ENCODE measurements around the gene MINDY4B.

- no peak for TF ChIP-seq ATF1 (CRISPR knock-in tag; IDR thresholded peaks at IDR 0.05)
- TF ChIP-seq RBM22 (optimal IDR thresholded peaks at IDR 0.05; ENCODE audit: low read length), result no peak
- TF ChIP-seq ZKSCAN5 (CRISPR knock-in tag; IDR thresholded peaks at IDR 0.05), result no peak
- no peak for TF ChIP-seq EZH2 (conservative IDR thresholded peaks at IDR 0.05; ENCODE audit: low read depth, low read length)
- no peak for TF ChIP-seq PHF20 (CRISPR knock-in tag; IDR thresholded peaks at IDR 0.05)
- TF ChIP-seq FOXA1 (IDR thresholded peaks at IDR 0.05), result no peak
- TF ChIP-seq FOXA1 (CRISPR knock-in tag; IDR thresholded peaks at IDR 0.05), result no peak
- TF ChIP-seq, protein P1, sequence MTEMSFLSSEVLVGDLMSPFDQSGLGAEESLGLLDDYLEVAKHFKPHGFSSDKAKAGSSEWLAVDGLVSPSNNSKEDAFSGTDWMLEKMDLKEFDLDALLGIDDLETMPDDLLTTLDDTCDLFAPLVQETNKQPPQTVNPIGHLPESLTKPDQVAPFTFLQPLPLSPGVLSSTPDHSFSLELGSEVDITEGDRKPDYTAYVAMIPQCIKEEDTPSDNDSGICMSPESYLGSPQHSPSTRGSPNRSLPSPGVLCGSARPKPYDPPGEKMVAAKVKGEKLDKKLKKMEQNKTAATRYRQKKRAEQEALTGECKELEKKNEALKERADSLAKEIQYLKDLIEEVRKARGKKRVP (CRISPR knock-in tag; IDR thresholded peaks at IDR 0.05), result no peak
- no peak for TF ChIP-seq CEBPG (CRISPR knock-in tag; IDR thresholded peaks at IDR 0.05)
- no peak for TF ChIP-seq HDAC2 (CRISPR knock-in tag; IDR thresholded peaks at IDR 0.05)
- TF ChIP-seq HNF4G (IDR thresholded peaks at IDR 0.05; ENCODE audit: borderline replicate concordance, low read depth, low read length), result no peak
- TF ChIP-seq HNF4G (CRISPR knock-in tag; IDR thresholded peaks at IDR 0.05; ENCODE audit: borderline replicate concordance, low read depth), result no peak
- TF ChIP-seq EP300 (IDR thresholded peaks at IDR 0.05; ENCODE audit: low read depth in 2 of 2, low read length in 2 of 2), result no peak
- no peak for TF ChIP-seq EP300 (CRISPR knock-in tag; IDR thresholded peaks at IDR 0.05; ENCODE audit: borderline replicate concordance)
Measured at GRCh38 chr3:150828997-150829396, 76.2 kb downstream of the MINDY4B start.
